OCI-LY3 (cell line): ENCODE data around the gene NAV2.

Experiments used
- EZH2phosphoT487 ChIP-seq: fragments of 200-600 bp; shearing (Covaris generic); IDR thresholded peaks from 2 replicates; pipeline ENCODE4 v1.6.1; 2018; ENCODE audit warnings: antibody characterized with exemption, mixed run types, low read depth
- TF ChIP-seq, protein P1 (sequence below): fragments of 200-600, 300-600 bp; sonication (generic); IDR thresholded peaks from 2 replicates; pipeline ENCODE4 v1.5.1; 2014; ENCODE audit warnings: antibody characterized with exemption, low read length, low read depth

DNA sequence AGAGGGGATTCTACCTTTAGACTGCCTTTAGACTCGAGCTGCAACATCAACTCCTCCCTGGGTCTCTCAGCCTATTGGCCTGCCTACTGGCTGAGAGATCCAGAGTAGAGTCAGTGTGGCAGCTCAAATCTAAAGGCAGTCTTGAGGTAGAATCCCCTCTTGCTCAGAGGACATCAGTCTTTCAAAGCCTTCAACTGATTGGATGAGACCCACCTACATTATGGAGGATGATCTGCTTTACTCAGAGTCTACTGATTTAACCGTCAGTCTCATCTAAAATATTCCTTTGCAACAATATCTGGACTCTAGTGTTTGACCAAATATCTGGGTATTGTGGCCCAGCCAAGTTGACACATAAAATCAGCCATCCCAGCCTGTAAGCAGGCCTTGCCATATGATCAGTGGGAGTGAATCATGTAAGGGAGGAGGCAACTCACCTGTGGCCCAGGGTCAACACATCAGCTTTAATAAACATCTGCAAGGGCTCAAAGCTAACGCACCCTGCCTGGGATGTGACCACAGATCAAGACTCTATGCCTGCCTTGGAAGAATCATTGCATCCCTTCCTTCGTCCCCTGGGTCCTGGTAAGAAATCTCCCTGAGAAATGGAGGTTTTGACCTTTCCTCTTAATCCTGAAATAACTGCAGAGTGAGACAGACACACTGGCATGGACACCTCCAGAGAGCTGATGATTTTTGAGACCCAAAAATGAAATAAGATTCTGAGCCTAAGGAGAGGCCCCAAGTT is 249.6 kb downstream of the NAV2 start:
- TF ChIP-seq, protein P1, sequence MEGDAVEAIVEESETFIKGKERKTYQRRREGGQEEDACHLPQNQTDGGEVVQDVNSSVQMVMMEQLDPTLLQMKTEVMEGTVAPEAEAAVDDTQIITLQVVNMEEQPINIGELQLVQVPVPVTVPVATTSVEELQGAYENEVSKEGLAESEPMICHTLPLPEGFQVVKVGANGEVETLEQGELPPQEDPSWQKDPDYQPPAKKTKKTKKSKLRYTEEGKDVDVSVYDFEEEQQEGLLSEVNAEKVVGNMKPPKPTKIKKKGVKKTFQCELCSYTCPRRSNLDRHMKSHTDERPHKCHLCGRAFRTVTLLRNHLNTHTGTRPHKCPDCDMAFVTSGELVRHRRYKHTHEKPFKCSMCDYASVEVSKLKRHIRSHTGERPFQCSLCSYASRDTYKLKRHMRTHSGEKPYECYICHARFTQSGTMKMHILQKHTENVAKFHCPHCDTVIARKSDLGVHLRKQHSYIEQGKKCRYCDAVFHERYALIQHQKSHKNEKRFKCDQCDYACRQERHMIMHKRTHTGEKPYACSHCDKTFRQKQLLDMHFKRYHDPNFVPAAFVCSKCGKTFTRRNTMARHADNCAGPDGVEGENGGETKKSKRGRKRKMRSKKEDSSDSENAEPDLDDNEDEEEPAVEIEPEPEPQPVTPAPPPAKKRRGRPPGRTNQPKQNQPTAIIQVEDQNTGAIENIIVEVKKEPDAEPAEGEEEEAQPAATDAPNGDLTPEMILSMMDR, result no peak
- TF ChIP-seq EZH2phosphoT487, result no peak
